Loucy (cell line): ENCODE data around the gene PSMC3.

Experiments used
- EZH2phosphoT487 ChIP-seq: fragments of 200-600 bp; IDR thresholded peaks from 2 replicates; pipeline ENCODE4 v1.6.1; 2018; ENCODE audit warnings: antibody characterized with exemption, mild to moderate bottlenecking, moderate library complexity, borderline replicate concordance
- TF ChIP-seq, protein P1 (sequence below): fragments of 200-600 bp; sonication (generic); conservative IDR thresholded peaks from 2 replicates; pipeline ENCODE4 v1.5.1; 2014; ENCODE audit warnings: mild to moderate bottlenecking, antibody characterized with exemption, low read length

GRCh38 chr11:47415091-47415854 is 11.0 kb downstream of the PSMC3 start:
- TF ChIP-seq, protein P1, sequence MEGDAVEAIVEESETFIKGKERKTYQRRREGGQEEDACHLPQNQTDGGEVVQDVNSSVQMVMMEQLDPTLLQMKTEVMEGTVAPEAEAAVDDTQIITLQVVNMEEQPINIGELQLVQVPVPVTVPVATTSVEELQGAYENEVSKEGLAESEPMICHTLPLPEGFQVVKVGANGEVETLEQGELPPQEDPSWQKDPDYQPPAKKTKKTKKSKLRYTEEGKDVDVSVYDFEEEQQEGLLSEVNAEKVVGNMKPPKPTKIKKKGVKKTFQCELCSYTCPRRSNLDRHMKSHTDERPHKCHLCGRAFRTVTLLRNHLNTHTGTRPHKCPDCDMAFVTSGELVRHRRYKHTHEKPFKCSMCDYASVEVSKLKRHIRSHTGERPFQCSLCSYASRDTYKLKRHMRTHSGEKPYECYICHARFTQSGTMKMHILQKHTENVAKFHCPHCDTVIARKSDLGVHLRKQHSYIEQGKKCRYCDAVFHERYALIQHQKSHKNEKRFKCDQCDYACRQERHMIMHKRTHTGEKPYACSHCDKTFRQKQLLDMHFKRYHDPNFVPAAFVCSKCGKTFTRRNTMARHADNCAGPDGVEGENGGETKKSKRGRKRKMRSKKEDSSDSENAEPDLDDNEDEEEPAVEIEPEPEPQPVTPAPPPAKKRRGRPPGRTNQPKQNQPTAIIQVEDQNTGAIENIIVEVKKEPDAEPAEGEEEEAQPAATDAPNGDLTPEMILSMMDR, result no peak
- no peak for TF ChIP-seq EZH2phosphoT487
